ENCODE measurements around the gene INA. TPM values are rescaled to one million over a fixed set of nuclear protein-coding genes. Genes with fewer than 3 reads are reported as not detected.

The INA gene
- total and polyA plus RNA-seq, 2 donors: 0.94 to 0.98 TPM

- no peaks in the 10 kb centered on the region for H3K27me3 ChIP-seq (ENCODE audit: control insufficient read depth in 2 of 2, insufficient read depth in 1 of 2, low read length in 1 of 2)
- 97% methylated on average over 7 of the region's 7 CpGs for WGBS
- no peak overlapping the region for H3K4me3 ChIP-seq (ENCODE audit: low read length in 2 of 2)
- H3K4me1 ChIP-seq (ENCODE audit: control insufficient read depth in 2 of 2, insufficient read depth in 2 of 2, low read length in 2 of 2): no peaks in the 10 kb centered on the region
- no peak for DNase-seq (ENCODE audit: low read depth in 6 of 9, low spot score in 9 of 9)
- peaks cover 33 to 38% of the 10 kb centered on the region in 2 donors for H3K36me3 ChIP-seq (ENCODE audit: control insufficient read depth in 2 of 2, insufficient read depth in 2 of 2, low read length in 1 of 2)
- no peaks in the 10 kb centered on the region for H3K9me3 ChIP-seq (ENCODE audit: control insufficient read depth in 2 of 2, insufficient read depth in 1 of 2, low read length in 1 of 2)
- no peak overlapping the region for H3K27ac ChIP-seq (ENCODE audit: low read depth in 1 of 2, low read length in 1 of 2)
Observed at GRCh38 chr10:103327906-103328305, 51.0 kb downstream of the INA start.

GRCh38 chr10:103333934-103334520 lies 57.1 kb downstream of the INA start:
- no peaks in the 10 kb centered on the region for H3K4me1 ChIP-seq (ENCODE audit: control insufficient read depth in 2 of 2, insufficient read depth in 2 of 2, low read length in 2 of 2)
- H3K27me3 ChIP-seq (ENCODE audit: control insufficient read depth in 2 of 2, insufficient read depth in 1 of 2, low read length in 1 of 2): no peaks in the 10 kb centered on the region
- H3K9me3 ChIP-seq (ENCODE audit: control insufficient read depth in 2 of 2, insufficient read depth in 1 of 2, low read length in 1 of 2): no peaks in the 10 kb centered on the region
- 97% methylated on average over 2 of the region's 2 CpGs for WGBS
- H3K36me3 ChIP-seq (ENCODE audit: control insufficient read depth in 2 of 2, insufficient read depth in 2 of 2, low read length in 1 of 2): peaks cover 27 to 29% of the 10 kb centered on the region in 2 donors
- no peak overlapping the region for H3K4me3 ChIP-seq (ENCODE audit: low read length in 2 of 2)
- peak in 6 of 9 donors; percentile 6 to 52 (median 16) for DNase-seq (ENCODE audit: low read depth in 6 of 9, low spot score in 9 of 9)
- H3K27ac ChIP-seq (ENCODE audit: low read depth in 1 of 2, low read length in 1 of 2): no peak overlapping the region

- Histone ChIP-seq H3K27ac (ENCODE audit: low read depth in 1 of 2, low read length in 1 of 2) (no peak overlapping the region), H3K9me3 (ENCODE audit: control insufficient read depth in 2 of 2, insufficient read depth in 1 of 2, low read length in 1 of 2) (no peaks in the 10 kb centered on the region), H3K4me3 (ENCODE audit: low read length in 2 of 2) (no peak overlapping the region), H3K4me1 (ENCODE audit: control insufficient read depth in 2 of 2, insufficient read depth in 2 of 2, low read length in 2 of 2) (no peaks in the 10 kb centered on the region), H3K36me3 (ENCODE audit: control insufficient read depth in 2 of 2, insufficient read depth in 2 of 2, low read length in 1 of 2) (peaks cover 31 to 32% of the 10 kb centered on the region in 2 donors), H3K27me3 (ENCODE audit: control insufficient read depth in 2 of 2, insufficient read depth in 1 of 2, low read length in 1 of 2) (no peaks in the 10 kb centered on the region)
- no peak for DNase-seq (ENCODE audit: low read depth in 6 of 9, low spot score in 9 of 9)
Observed at GRCh38 chr10:103334567-103334966, 57.6 kb downstream of the INA start.

- no peak overlapping the region for H3K4me3 ChIP-seq (ENCODE audit: low read length in 2 of 2)
- 97% methylated on average over 4 of the region's 4 CpGs for WGBS
- H3K9me3 ChIP-seq (ENCODE audit: control insufficient read depth in 2 of 2, insufficient read depth in 1 of 2, low read length in 1 of 2): no peaks in the 10 kb centered on the region
- H3K27me3 ChIP-seq (ENCODE audit: control insufficient read depth in 2 of 2, insufficient read depth in 1 of 2, low read length in 1 of 2): no peaks in the 10 kb centered on the region
- H3K36me3 ChIP-seq (ENCODE audit: control insufficient read depth in 2 of 2, insufficient read depth in 2 of 2, low read length in 1 of 2): peaks cover 32 to 33% of the 10 kb centered on the region in 2 donors
- DNase-seq (ENCODE audit: low read depth in 6 of 9, low spot score in 9 of 9): no peak
- no peaks in the 10 kb centered on the region for H3K4me1 ChIP-seq (ENCODE audit: control insufficient read depth in 2 of 2, insufficient read depth in 2 of 2, low read length in 2 of 2)
- H3K27ac ChIP-seq (ENCODE audit: low read depth in 1 of 2, low read length in 1 of 2): no peak overlapping the region
Observed at GRCh38 chr10:103336370-103336769, 59.4 kb downstream of the INA start.

Other genes with a start within 250 kb of the INA start
- 68.5 TPM for gene NT5C2, start 83.9 kb upstream of the INA start, total RNA-seq
- gene NT5C2, start 83.9 kb upstream of the INA start, polyA plus RNA-seq: 85.2 TPM
- gene RPEL1, start 31.3 kb upstream of the INA start, total RNA-seq: 0.05 TPM
- gene RPEL1, start 31.3 kb upstream of the INA start, polyA plus RNA-seq: 0.02 TPM
- 9.1 TPM for gene PCGF6, start 74.0 kb downstream of the INA start, total RNA-seq
- gene PCGF6, start 74.0 kb downstream of the INA start, polyA plus RNA-seq: 12.6 TPM
- gene TAF5, start 90.8 kb downstream of the INA start, total RNA-seq: 9.4 TPM
- 5.1 TPM for gene TAF5, start 90.8 kb downstream of the INA start, polyA plus RNA-seq
- gene ATP5MK, start 119.3 kb downstream of the INA start, total RNA-seq: 464 TPM
- 772 TPM for gene ATP5MK, start 119.3 kb downstream of the INA start, polyA plus RNA-seq
- gene PDCD11, start 119.5 kb downstream of the INA start, total RNA-seq: 28.0 TPM
- gene PDCD11, start 119.5 kb downstream of the INA start, polyA plus RNA-seq: 20.4 TPM
- 3.6 TPM for gene CALHM2, start 175.2 kb downstream of the INA start, total RNA-seq
- 13.8 TPM for gene CALHM2, start 175.2 kb downstream of the INA start, polyA plus RNA-seq
- gene CALHM1, start 181.8 kb downstream of the INA start, total RNA-seq: 0.09 TPM
- gene CALHM1, start 181.8 kb downstream of the INA start, polyA plus RNA-seq: 0.05 TPM
- 0.09 TPM for gene CALHM3, start 202.1 kb downstream of the INA start, total RNA-seq
- gene CALHM3, start 202.1 kb downstream of the INA start, polyA plus RNA-seq: 0.32 TPM
- gene NEURL1, start 216.6 kb downstream of the INA start, total RNA-seq: 1.6 TPM
- 3.0 TPM for gene NEURL1, start 216.6 kb downstream of the INA start, polyA plus RNA-seq

Data from thymus (tissue), 11 donors.